Adipocyte (in vitro differentiated cells): Measurements from ENCODE around the gene FLT3.

Experiments used
- DNase-seq: peaks from one replicate; pipeline ENCODE4 v3.0.0-alpha.2; 2015; ENCODE audit warnings: low read depth
- H3K27me3 ChIP-seq: replicated peaks from 2 replicates; pipeline ENCODE4 v1.7.0; 2013; ENCODE audit warnings: mild to moderate bottlenecking, low read length, moderate library complexity; ENCODE audit not compliant: control insufficient read depth, insufficient read depth
- H3K36me3 ChIP-seq: 2 replicates; pipeline ENCODE4 v1.7.0; 2013; ENCODE audit warnings: low read length, mild to moderate bottlenecking, moderate library complexity; ENCODE audit not compliant: control insufficient read depth, insufficient read depth, severe bottlenecking
- H3K4me1 ChIP-seq: 2 replicates; pipeline ENCODE4 v1.7.0; 2013; ENCODE audit warnings: mild to moderate bottlenecking, low read length, moderate library complexity; ENCODE audit not compliant: control insufficient read depth, insufficient read depth
- H3K4me3 ChIP-seq: 2 replicates; pipeline ENCODE4 v1.7.0; 2013; ENCODE audit warnings: mild to moderate bottlenecking, low read length, moderate library complexity
- H3K9ac ChIP-seq: 2 replicates; pipeline ENCODE4 v1.7.0; 2013; ENCODE audit warnings: mild to moderate bottlenecking, low read length, moderate library complexity
- H3K9me3 ChIP-seq: 2 replicates; pipeline ENCODE4 v1.7.0; 2013; ENCODE audit warnings: mild to moderate bottlenecking, low read length, moderate library complexity; ENCODE audit not compliant: control insufficient read depth

The FLT3 gene

GRCh38 chr13:27997904-27998522, 102.4 kb downstream of the FLT3 start:
- Histone ChIP-seq H3K9ac (peak overlapping the region; percentile 60), H3K36me3 (no peaks in the 10 kb centered on the region), H3K4me3 (no peak overlapping the region), H3K9me3 (no peaks in the 10 kb centered on the region), H3K4me1 (no peaks in the 10 kb centered on the region), H3K27me3 (peaks cover 18% of the 10 kb centered on the region)
- peak; percentile 35 for DNase-seq

DNA sequence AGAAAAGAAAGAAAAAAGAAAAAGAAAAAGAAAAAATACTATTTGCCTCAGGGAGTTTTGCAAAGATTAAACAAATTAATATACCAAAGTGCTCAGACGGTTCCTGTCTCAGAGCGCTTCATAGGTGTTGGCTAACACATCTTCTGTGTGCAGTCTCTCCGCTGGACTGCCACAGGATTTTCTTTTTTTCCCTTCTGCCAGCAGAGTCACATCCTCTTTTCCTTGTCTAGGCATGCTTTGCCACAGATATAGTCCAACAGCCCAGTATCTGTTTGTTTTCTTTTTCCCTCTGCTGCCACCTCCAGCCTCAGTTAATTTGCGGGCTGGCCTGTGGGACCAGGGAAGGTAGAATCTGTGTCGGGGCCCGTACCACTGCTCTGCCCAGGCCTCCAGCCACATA, 108.5 kb downstream of the FLT3 start:
- Histone ChIP-seq H3K9ac (no peak overlapping the region), H3K36me3 (no peaks in the 10 kb centered on the region), H3K4me1 (peaks cover 4% of the 10 kb centered on the region), H3K4me3 (no peak overlapping the region), H3K27me3 (peaks cover 36% of the 10 kb centered on the region), H3K9me3 (no peaks in the 10 kb centered on the region)
- no peak for DNase-seq

- Histone ChIP-seq H3K9me3 (no peaks in the 10 kb centered on the region), H3K36me3 (no peaks in the 10 kb centered on the region), H3K4me3 (no peak within 1 kb of the TSS), H3K9ac (no peak within 1 kb of the TSS), H3K4me1 (peaks cover 5% of the 10 kb centered on the region), H3K27me3 (peaks cover 50% of the 10 kb centered on the region)
- no peak for DNase-seq
Observed at GRCh38 chr13:27988520-27988919, 111.9 kb downstream of the FLT3 start, which contains the start of gene URAD. TSS of gene URAD (minus strand) at chr13:27988693. CDS start at chr13:27988637, 56 bp downstream.

DNA sequence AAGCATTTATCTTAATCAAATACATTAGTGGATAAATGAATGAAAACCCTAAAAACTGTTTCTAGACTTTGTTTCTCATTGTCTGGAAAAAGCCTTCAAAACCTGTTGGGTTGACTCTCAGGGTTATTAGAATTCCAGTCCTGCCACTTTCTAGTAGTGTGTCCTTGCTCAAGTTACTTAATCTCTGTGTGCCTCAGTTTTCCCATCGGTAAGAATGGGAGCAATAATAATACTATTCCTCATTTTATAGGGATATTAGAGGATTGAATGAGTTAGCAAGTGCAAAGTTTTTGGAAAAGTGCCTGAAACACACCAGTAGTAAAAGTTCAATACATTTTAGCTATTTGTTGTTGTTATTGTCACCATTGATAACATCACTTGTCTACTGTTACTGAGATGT, 114.8 kb downstream of the FLT3 start:
- H3K4me3 ChIP-seq: no peak overlapping the region
- peaks cover 5% of the 10 kb centered on the region for H3K4me1 ChIP-seq
- no peak overlapping the region for H3K9ac ChIP-seq
- H3K27me3 ChIP-seq: peaks cover 74% of the 10 kb centered on the region
- no peak for DNase-seq
- H3K36me3 ChIP-seq: no peaks in the 10 kb centered on the region
- no peaks in the 10 kb centered on the region for H3K9me3 ChIP-seq

GRCh38 chr13:27982361-27982760, 118.0 kb downstream of the FLT3 start:
- Histone ChIP-seq H3K36me3 (no peaks in the 10 kb centered on the region), H3K27me3 (peaks cover 82% of the 10 kb centered on the region), H3K4me3 (no peak overlapping the region), H3K9ac (no peak overlapping the region), H3K4me1 (peaks cover 6% of the 10 kb centered on the region), H3K9me3 (no peaks in the 10 kb centered on the region)
- DNase-seq: no peak

GRCh38 chr13:27981006-27981708, 119.2 kb downstream of the FLT3 start:
- peaks cover 3% of the 10 kb centered on the region for H3K4me1 ChIP-seq
- H3K36me3 ChIP-seq: no peaks in the 10 kb centered on the region
- H3K4me3 ChIP-seq: no peak overlapping the region
- peaks cover 80% of the 10 kb centered on the region for H3K27me3 ChIP-seq
- no peak for DNase-seq
- no peak overlapping the region for H3K9ac ChIP-seq
- no peaks in the 10 kb centered on the region for H3K9me3 ChIP-seq

- no peak overlapping the region for H3K4me3 ChIP-seq
Observed at GRCh38 chr13:27980280-27980998, 119.9 kb downstream of the FLT3 start.

DNA sequence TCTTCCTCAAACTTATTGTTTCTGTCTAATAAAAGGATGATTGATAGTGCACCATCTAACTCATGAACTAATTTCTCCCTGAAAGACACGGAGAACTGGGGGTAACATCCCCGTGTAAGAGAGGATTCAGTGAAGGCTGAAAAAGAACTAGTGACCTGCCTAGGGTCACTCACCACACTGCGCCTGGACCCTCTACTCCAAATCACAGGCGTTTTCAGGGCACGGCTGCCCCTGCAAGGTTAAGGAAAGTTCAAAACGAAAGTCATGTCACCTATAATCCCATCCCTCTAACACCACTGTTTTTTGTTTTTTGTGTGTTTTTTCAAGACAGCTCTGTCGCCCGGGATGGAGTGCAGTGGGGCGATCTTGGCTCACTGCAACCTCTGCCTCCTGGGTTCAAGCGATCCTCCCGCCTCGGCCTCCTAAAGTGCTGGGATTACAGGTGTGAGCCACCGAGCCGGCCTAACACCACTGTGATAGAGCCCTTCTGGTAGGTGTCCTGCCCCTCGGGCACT, 120.6 kb downstream of the FLT3 start:
- Histone ChIP-seq H3K9me3 (no peaks in the 10 kb centered on the region), H3K27me3 (peaks cover 83% of the 10 kb centered on the region), H3K4me3 (no peak overlapping the region), H3K36me3 (no peaks in the 10 kb centered on the region), H3K4me1 (peaks cover 3% of the 10 kb centered on the region), H3K9ac (no peak overlapping the region)
- DNase-seq: no peak

More at GRCh38 chr13:27980280-27980998, 119.9 kb downstream of the FLT3 start:
- peaks cover 80% of the 10 kb centered on the region for H3K27me3 ChIP-seq
- H3K36me3 ChIP-seq: no peaks in the 10 kb centered on the region
- H3K4me1 ChIP-seq: peaks cover 3% of the 10 kb centered on the region
- H3K9me3 ChIP-seq: no peaks in the 10 kb centered on the region
- no peak for DNase-seq
- no peak overlapping the region for H3K9ac ChIP-seq

- peaks cover 89% of the 10 kb centered on the region for H3K27me3 ChIP-seq
- H3K9me3 ChIP-seq: peaks cover 4% of the 10 kb centered on the region
- H3K9ac ChIP-seq: no peak overlapping the region
- peaks cover 3% of the 10 kb centered on the region for H3K4me1 ChIP-seq
- no peaks in the 10 kb centered on the region for H3K36me3 ChIP-seq
- no peak for DNase-seq
- H3K4me3 ChIP-seq: no peak overlapping the region
Observed at GRCh38 chr13:27979001-27979643, 121.3 kb downstream of the FLT3 start.

DNA sequence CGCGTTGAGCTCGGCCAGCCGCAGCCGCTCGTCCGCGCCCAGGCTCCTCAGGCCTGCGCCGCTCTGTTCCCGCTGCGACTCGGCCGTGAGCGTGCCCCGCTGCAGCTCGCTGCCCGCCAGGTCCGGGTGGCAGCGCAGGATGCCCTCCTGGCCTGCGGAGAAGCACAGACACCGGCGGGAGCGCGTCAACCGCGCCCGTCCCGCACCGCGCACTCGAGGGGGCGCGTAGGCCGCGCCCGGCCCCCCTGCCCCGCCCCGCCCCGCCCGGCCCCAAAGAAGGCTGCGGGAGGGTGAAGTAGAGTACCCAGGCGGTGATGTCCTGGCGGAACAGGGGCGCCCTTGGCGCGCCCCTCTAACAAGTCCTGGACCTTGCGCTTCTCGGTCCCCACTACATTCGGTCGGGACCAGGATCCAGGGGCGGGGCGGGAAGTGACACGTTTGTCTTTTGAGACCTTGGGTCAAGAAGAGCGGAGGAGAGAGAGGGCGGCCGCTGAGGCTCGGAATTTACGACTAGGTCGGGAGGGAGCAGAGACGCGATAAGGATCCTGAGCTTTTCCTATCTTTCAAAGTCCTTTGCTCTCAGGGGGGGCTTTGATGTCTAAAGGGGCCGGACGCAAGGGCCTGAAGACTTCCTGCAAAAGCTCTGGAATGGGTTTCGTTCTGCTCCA, 121.9 kb downstream of the FLT3 start:
- no peak overlapping the region for H3K4me3 ChIP-seq

More for the DNA sequence above, 121.9 kb downstream of the FLT3 start:
- Histone ChIP-seq H3K27me3 (peaks cover 91% of the 10 kb centered on the region), H3K36me3 (no peaks in the 10 kb centered on the region), H3K4me1 (peaks cover 3% of the 10 kb centered on the region), H3K9ac (no peak overlapping the region), H3K9me3 (peaks cover 4% of the 10 kb centered on the region)
- DNase-seq: no peak
